ENCODE measurements around the gene HS3ST5. TPM values are rescaled to one million over a fixed set of nuclear protein-coding genes. Genes with fewer than 3 reads are reported as not detected.
"Not testable (repeated sequence)": the region's sequence is repeated elsewhere in the genome, so short reads cannot be mapped to it uniquely, and the experiment has no call there.

The HS3ST5 gene
- total RNA-seq, 4 donors from 2014 or later: 0.42 to 2.8 TPM; not detected in 2

GRCh38 chr6:114055349-114055748, 287.5 kb downstream of the HS3ST5 start:
- WGBS, 2 donors: 64 to 69% methylated on average over 3 of the region's 3 CpGs
- TF ChIP-seq EP300 (IDR thresholded peaks at IDR 0.05) (no peak), CTCF (IDR thresholded peaks at IDR 0.05) (no peak), POLR2A (IDR thresholded peaks at IDR 0.05) (no peak)
- DNase-seq (ENCODE audit: low spot score in 2 of 2): no peak
- Histone ChIP-seq H3K27ac (no peak overlapping the region), H3K4me3 (no peak overlapping the region), H3K4me1 (no peaks in the 10 kb centered on the region), H3K27me3 (no peaks in the 10 kb centered on the region), H3K9me3 (no peaks in the 10 kb centered on the region), H3K36me3 (no peaks in the 10 kb centered on the region)

DNA sequence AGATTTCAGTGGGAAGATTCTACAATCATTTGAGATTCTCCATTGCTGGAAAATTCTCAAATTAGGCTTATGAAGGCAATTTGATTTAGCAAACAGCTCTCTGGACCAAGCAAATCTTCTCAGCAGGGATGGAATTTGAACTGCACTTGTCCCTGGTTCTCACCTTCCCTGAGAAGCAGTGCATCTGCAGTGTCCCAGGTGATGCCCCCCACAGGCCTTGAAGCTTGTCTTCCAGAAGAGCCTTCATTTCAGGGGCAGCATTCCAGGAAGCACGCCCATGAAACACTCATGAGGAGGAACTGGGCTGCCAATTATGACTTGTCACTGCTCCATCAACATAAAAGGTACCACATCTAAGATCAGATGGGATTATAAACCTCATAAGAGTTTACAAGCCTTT, 289.0 kb downstream of the HS3ST5 start:
- DNase-seq (ENCODE audit: low spot score in 2 of 2): no peak
- TF ChIP-seq EP300 (IDR thresholded peaks at IDR 0.05): no peak
- no peak for TF ChIP-seq CTCF (IDR thresholded peaks at IDR 0.05)
- TF ChIP-seq POLR2A (IDR thresholded peaks at IDR 0.05): no peak
- Histone ChIP-seq H3K4me1 (no peaks in the 10 kb centered on the region), H3K27ac (no peak overlapping the region), H3K27me3 (no peaks in the 10 kb centered on the region), H3K4me3 (no peak overlapping the region), H3K9me3 (no peaks in the 10 kb centered on the region), H3K36me3 (no peaks in the 10 kb centered on the region)
- WGBS, 2 donors: 94 to 95% methylated on average over 1 of the region's 1 CpG

DNA sequence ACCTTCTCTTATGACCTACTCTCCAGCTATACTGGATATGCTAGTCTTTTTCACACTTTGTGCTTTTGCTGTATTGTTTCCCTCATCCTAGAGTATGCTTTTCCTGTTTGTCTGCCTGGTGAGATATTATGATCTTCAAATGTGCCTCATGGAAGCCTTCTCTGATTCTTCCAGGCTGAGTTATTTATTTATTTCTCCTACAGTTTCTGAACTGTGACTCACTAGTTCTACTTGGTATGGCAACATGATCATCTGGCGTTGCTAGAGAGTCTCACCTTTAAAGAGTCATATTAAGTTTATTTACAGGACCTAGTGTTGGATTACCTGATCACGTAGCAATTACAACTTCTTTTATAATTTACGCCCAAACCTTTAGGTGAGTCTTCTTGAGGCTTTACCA, 290.7 kb downstream of the HS3ST5 start:
- no peaks in the 10 kb centered on the region for H3K27me3 ChIP-seq
- TF ChIP-seq CTCF (IDR thresholded peaks at IDR 0.05): no peak
- TF ChIP-seq EP300 (IDR thresholded peaks at IDR 0.05): no peak
- no peak for TF ChIP-seq POLR2A (IDR thresholded peaks at IDR 0.05)
- H3K4me3 ChIP-seq: no peak overlapping the region
- H3K36me3 ChIP-seq: no peaks in the 10 kb centered on the region
- WGBS, 2 donors: 92 to 99% methylated on average over 3 of the region's 3 CpGs
- no peaks in the 10 kb centered on the region for H3K4me1 ChIP-seq
- no peak overlapping the region for H3K27ac ChIP-seq
- peaks cover 0 to 5% (median 0%) of the 10 kb centered on the region in 4 donors for H3K9me3 ChIP-seq
- no peak for DNase-seq (ENCODE audit: low spot score in 2 of 2)

GRCh38 chr6:114051031-114051430, 291.8 kb downstream of the HS3ST5 start:
- no peaks in the 10 kb centered on the region for H3K27me3 ChIP-seq
- H3K4me3 ChIP-seq: no peak overlapping the region
- H3K27ac ChIP-seq: no peak overlapping the region
- no peak for DNase-seq (ENCODE audit: low spot score in 2 of 2)
- H3K36me3 ChIP-seq: no peaks in the 10 kb centered on the region
- TF ChIP-seq EP300 (IDR thresholded peaks at IDR 0.05): no peak
- no peaks in the 10 kb centered on the region for H3K4me1 ChIP-seq
- peaks cover 0 to 5% (median 0%) of the 10 kb centered on the region in 4 donors for H3K9me3 ChIP-seq
- WGBS, 2 donors: 51 to 62% methylated on average over 1 of the region's 1 CpG

GRCh38 chr6:114049367-114049966, 293.4 kb downstream of the HS3ST5 start:
- Histone ChIP-seq H3K4me1 (no peaks in the 10 kb centered on the region), H3K9me3 (peaks cover 0 to 5% (median 0%) of the 10 kb centered on the region in 4 donors), H3K4me3 (no peak overlapping the region), H3K27me3 (no peaks in the 10 kb centered on the region), H3K36me3 (no peaks in the 10 kb centered on the region), H3K27ac (no peak overlapping the region)
- DNase-seq (ENCODE audit: low spot score in 2 of 2): no peak
- no peak for TF ChIP-seq CTCF (IDR thresholded peaks at IDR 0.05)
- 88 to 92% methylated on average over 2 of the region's 2 CpGs for WGBS, 2 donors

DNA sequence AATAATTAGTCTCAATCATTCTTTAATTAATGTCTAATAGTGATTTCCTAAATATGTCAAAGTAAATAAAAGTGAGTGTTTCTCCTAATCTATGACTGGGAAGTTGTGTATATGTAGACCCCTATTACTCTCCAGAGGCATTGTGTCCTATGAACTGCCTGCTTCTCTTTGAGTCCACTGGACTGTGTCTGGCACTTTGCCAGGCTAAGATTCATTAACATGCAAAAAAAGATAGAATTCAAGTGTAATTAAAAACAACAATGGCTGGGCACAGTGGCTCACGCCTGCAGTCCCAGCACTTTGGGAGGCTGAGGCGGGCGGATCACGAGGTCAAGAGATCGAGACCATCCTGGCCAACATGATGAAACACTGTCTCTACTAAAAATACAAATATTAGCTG, 298.3 kb downstream of the HS3ST5 start:
- not testable (repeated sequence) for H3K4me1 ChIP-seq; DNase-seq (ENCODE audit: low spot score in 2 of 2)
- WGBS, 2 donors: 91 to 92% methylated on average over 5 of the region's 5 CpGs

More for the DNA sequence above, 298.3 kb downstream of the HS3ST5 start:
- H3K27ac ChIP-seq, H3K27me3 ChIP-seq, H3K36me3 ChIP-seq, H3K9me3 ChIP-seq, H3K4me3 ChIP-seq: not testable (repeated sequence)
